K562 (cell line): ENCODE measurements around the gene LHPP. TPM values are rescaled to one million over a fixed set of nuclear protein-coding genes. Genes with fewer than 3 reads are reported as not detected.
A peak's percentile ranks its signal among the peaks of the same experiment; 100 is the strongest.

Source experiments
- ATAC-seq: fragments of 200-7000 bp; cut with Tn5 transposase; 3 replicates; pipeline ENCODE4 v1.9.1; 2020; ENCODE audit warnings: moderate library complexity
- BruUV-seq: library from RNA; stranded (reverse); fragments of 400-500 nt; replicated peaks from 2 replicates; lab custom pipeline; 2021; lab: Mats Ljungman, UMichigan
- CTCF ChIA-PET: fragments of 300-600 bp; formaldehyde crosslinking; extraction: SDS; loops from one replicate; lab custom pipeline; 2021; ENCODE audit warnings: low intra/inter-chr PET ratio; lab: Yijun Ruan, JAX
- POLR2A ChIA-PET: fragments of 300-600, 350-650 bp; sonication (Branson Sonifier 250); formaldehyde crosslinking; extraction: SDS; loops from one replicate; lab custom pipeline; 2021; ENCODE audit warnings: antibody characterized with exemption, inconsistent platforms; lab: Yijun Ruan, JAX
- DNase-seq, 4 experiments: peaks; one replicate each; pipeline versions ENCODE4 v3.0.0 to v3.0.0-alpha.2; 2011 to 2018; ENCODE audit warnings: low spot score in 3 of 4, mixed read lengths in 3 of 4; ENCODE audit errors: extremely low read depth in 1 of 4
- FAIRE-seq: peaks from 2 replicates; lab custom pipeline; 2011; peaks lifted over from hg19 to GRCh38; lab: Jason Lieb, UNC
- H2AFZ ChIP-seq: 2 replicates; pipeline ENCODE4 v1.6.0; 2011; ENCODE audit warnings: low read depth, low read length, control low read depth, inconsistent platforms
- H3K27ac ChIP-seq: fragments of 200-600 bp; 3 replicates; pipeline ENCODE4 v1.8.0; 2011; ENCODE audit warnings: low read depth, mild to moderate bottlenecking, control low read depth, inconsistent platforms, low read length, moderate library complexity, mixed read lengths; ENCODE audit errors: extremely low read depth
- H3K27me3 ChIP-seq, 2 experiments: fragments of 300-600 bp in 1 of 2; 2 replicates in 1 of 2; 3 replicates in 1 of 2; pipeline versions ENCODE4 v1.6.0 to v1.8.0; 2011; ENCODE audit warnings: inconsistent platforms in 2 of 2, low read length in 2 of 2, mild to moderate bottlenecking in 1 of 2, mixed read lengths in 1 of 2, moderate library complexity in 1 of 2; ENCODE audit not compliant: control insufficient read depth in 2 of 2, insufficient read depth in 2 of 2
- H3K36me3 ChIP-seq: fragments of 300-600 bp; 3 replicates; pipeline ENCODE4 v1.8.0; 2011; ENCODE audit warnings: mild to moderate bottlenecking, low read length, inconsistent platforms; ENCODE audit not compliant: control insufficient read depth, insufficient read depth
- H3K4me1 ChIP-seq, 2 experiments: fragments of 200-600 bp in 1 of 2; replicated peaks in 1 of 2; 2 replicates in 1 of 2; 3 replicates in 1 of 2; pipeline versions ENCODE4 v1.5.1 to v1.8.0; 2011; ENCODE audit warnings: inconsistent platforms in 2 of 2, low read length in 2 of 2, mild to moderate bottlenecking in 1 of 2, mixed read lengths in 1 of 2, moderate library complexity in 1 of 2; ENCODE audit not compliant: control insufficient read depth in 2 of 2, insufficient read depth in 2 of 2
- H3K4me2 ChIP-seq: 2 replicates; pipeline ENCODE4 v1.6.1; 2011; ENCODE audit warnings: low read length, control low read depth, inconsistent platforms, mixed read lengths; ENCODE audit not compliant: insufficient read depth
- H3K4me3 ChIP-seq: fragments of 200-600 bp; sonication (generic), shearing (Covaris generic); 2 replicates; pipeline ENCODE4 v1.5.1; 2016; ENCODE audit warnings: control low read depth, inconsistent platforms
- H3K79me2 ChIP-seq: fragments of 200-600 bp; 3 replicates; pipeline ENCODE4 v1.8.0; 2011; ENCODE audit warnings: low read length, inconsistent platforms; ENCODE audit not compliant: control insufficient read depth, insufficient read depth
- H3K9ac ChIP-seq, 2 experiments: 2 replicates each; pipeline versions ENCODE4 v1.6.0 to v1.6.1; 2011; ENCODE audit warnings: low read depth in 2 of 2, low read length in 2 of 2, control low read depth in 1 of 2, inconsistent platforms in 1 of 2, mild to moderate bottlenecking in 1 of 2, mixed read lengths in 1 of 2; ENCODE audit not compliant: insufficient read depth in 1 of 2
- H3K9me1 ChIP-seq: one replicate; pipeline ENCODE4 v1.6.0; 2011; ENCODE audit warnings: inconsistent platforms, mild to moderate bottlenecking, low read length, moderate library complexity; ENCODE audit not compliant: control insufficient read depth, insufficient read depth
- H3K9me3 ChIP-seq: replicated peaks from 2 replicates; pipeline ENCODE4 v1.5.1; 2011; ENCODE audit warnings: low read depth, low read length, inconsistent platforms; ENCODE audit not compliant: control insufficient read depth, insufficient read depth
- H4K20me1 ChIP-seq: replicated peaks from 2 replicates; pipeline ENCODE4 v1.6.1; 2011; ENCODE audit warnings: low read length, inconsistent platforms, mixed read lengths; ENCODE audit not compliant: control insufficient read depth, insufficient read depth
- TEAD4 ChIP-seq, 2 experiments: sonication (generic) in 1 of 2; formaldehyde crosslinking in 1 of 2; IDR thresholded peaks; 2 replicates each; pipeline versions ENCODE4 v1.6.1 to v1.8.0; 2012 to 2022; ENCODE audit warnings: borderline replicate concordance in 1 of 2, inconsistent platforms in 1 of 2, low read length in 1 of 2, mild to moderate bottlenecking in 1 of 2, missing genetic modification reagents in 1 of 2
- WGBS: fragments of 100-300 bp; shearing (Covaris generic); methylation state at CpG from one replicate; pipeline ENCODE4 v1.1.6; 2016; ENCODE audit warnings: low coverage, mixed read lengths; ENCODE audit not compliant: insufficient coverage; ENCODE audit errors: missing lambda C conversion rate; 5-methylcytosine and 5-hydroxymethylcytosine counted together
- in situ Hi-C: fragments of 300-500 bp; cut with MboI; formaldehyde crosslinking; loops from 4 replicates; pipeline ENCODE4 v1.15.0; 2018; ENCODE audit warnings: inconsistent platforms, mixed read lengths
- intact Hi-C: fragments of 100-400 bp; cut with micrococcal nuclease; formaldehyde crosslinking; loops from 2 replicates; pipeline ENCODE4 v1.14.2; 2022
- polyA plus RNA-seq, 8 experiments: library from polyadenylated mRNA; depleted of rRNA in 4 of 8; stranded (reverse) in 5 of 8; unstranded in 3 of 8; fragments of >200 nt; fragmentation: Nextera tagmentation in 2 of 8; fragmentation: Illumina TruSeq in 1 of 8; extraction: Ambion mirVana in 2 of 8; extraction: Trizol in 1 of 8; gene quantifications; 2 replicates each; pipeline versions ENCODE4 v1.2.1 to v1.2.3, GENCODE V29; 2011 to 2014; ENCODE audit warnings: inconsistent platforms in 1 of 8, missing spikeins in 1 of 8
- total RNA-seq, 7 experiments: library from RNA; depleted of rRNA in 6 of 7; stranded (reverse); fragments of >200 nt in 6 of 7; fragmentation: Illumina TruSeq in 2 of 7; extraction: Trizol in 2 of 7; gene quantifications; 2 replicates each; pipeline versions ENCODE4 v1.2.1 to v1.2.3, GENCODE V29; 2011 to 2021; ENCODE audit warnings: low replicate concordance in 1 of 7
- TF ChIP-seq, protein P1 (sequence below), 2 experiments: IDR thresholded peaks; 2 replicates each; pipeline ENCODE4 v1.6.1; 2011; ENCODE audit warnings: borderline replicate concordance in 1 of 2, control low read depth in 1 of 2, low read depth in 1 of 2, low read length in 1 of 2, mild to moderate bottlenecking in 1 of 2, mixed read lengths in 1 of 2, moderate library complexity in 1 of 2; ENCODE audit not compliant: insufficient read depth in 1 of 2, insufficient read length in 1 of 2, poor library complexity in 1 of 2, severe bottlenecking in 1 of 2; ENCODE audit errors: extremely low read depth in 1 of 2

LHPP gene
- total and polyA plus RNA-seq, 9 of the 15 experiments (the other 6 are each of a cell fraction or from before 2014, with no cell fraction given), result 0.34 to 7.4 (median 3.0) TPM

DNA sequence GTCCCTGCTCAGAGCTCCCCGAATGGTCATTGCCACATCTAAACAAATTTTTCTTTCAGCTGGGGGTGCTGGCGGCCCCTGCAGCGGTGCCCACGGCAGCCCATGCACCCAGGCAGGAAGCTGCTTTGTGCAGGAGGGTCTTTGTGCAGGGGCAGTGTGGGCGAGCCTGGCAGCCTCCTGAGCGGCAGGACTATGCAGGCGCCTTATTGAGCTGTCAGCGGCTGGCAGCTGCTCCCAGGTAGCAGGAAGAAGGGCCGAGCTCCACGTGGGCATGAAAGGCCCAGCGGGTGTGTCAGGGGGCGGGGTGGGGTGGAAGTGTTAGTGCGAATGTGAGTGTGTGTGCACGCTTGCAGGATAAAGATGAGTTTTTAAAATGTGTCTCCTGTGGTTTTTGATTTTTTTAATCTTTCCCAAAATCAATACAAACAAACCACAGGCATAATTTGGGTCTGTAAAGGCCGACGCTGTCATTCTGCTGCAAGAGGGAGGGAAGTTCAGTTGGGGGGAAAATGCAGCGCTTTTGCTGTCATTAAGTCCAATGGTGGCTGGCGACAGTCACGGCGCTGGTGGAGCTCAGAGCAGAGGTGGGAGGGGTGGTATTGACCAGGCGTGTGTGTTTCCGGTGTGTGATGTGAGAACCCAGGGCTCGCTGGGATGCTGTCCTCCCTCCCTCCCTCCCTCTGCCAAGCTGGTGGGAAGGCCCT lies 83.9 kb downstream of the LHPP start:
- Histone ChIP-seq H2AFZ (no peak overlapping the region), H3K4me2 (no peak overlapping the region), H3K79me2 (no peaks in the 10 kb centered on the region), H3K9me3 (no peaks in the 10 kb centered on the region), H3K4me3 (no peak overlapping the region), H3K27ac (no peak overlapping the region), H3K36me3 (no peaks in the 10 kb centered on the region), H3K9ac (no peak overlapping the region), H4K20me1 (no peaks in the 10 kb centered on the region; the same call in none of the 2 replicates), H3K27me3 (peaks cover 0 to 17% of the 10 kb centered on the region in 2 experiments; a peak in 2 of 5 replicates), H3K4me1 (peaks cover 0 to 60% of the 10 kb centered on the region in 2 experiments; a peak in 3 of 5 replicates), H3K9me1 (no peaks in the 10 kb centered on the region)
- 23% methylated on average over 19 of the region's 23 CpGs for WGBS
- TF ChIP-seq TEAD4 (IDR thresholded peaks at IDR 0.05; ENCODE audit: low read length) (no peak), TEAD4 (CRISPR knock-in tag; IDR thresholded peaks at IDR 0.05; ENCODE audit: borderline replicate concordance) (no peak)
- TF ChIP-seq, protein P1, sequence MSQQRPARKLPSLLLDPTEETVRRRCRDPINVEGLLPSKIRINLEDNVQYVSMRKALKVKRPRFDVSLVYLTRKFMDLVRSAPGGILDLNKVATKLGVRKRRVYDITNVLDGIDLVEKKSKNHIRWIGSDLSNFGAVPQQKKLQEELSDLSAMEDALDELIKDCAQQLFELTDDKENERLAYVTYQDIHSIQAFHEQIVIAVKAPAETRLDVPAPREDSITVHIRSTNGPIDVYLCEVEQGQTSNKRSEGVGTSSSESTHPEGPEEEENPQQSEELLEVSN (IDR thresholded peaks at IDR 0.05; ENCODE audit: borderline replicate concordance in 1 of 2, extremely low read depth in 1 of 2, insufficient read depth in 1 of 2, insufficient read length in 1 of 2, low read depth in 1 of 2, low read length in 1 of 2, poor library complexity in 1 of 2, severe bottlenecking in 1 of 2), result peak in 1 of 2 experiments; percentile 20
- no TSS peak for BruUV-seq
- ChIA-PET CTCF (no interaction called here), POLR2A (interaction anchor here (0.6 to 1.3 kb wide), 2 partner anchors 33 to 50 kb away, joined by 3 to 4 read pairs; no protein-coding TSS in a partner anchor)
- no peak for FAIRE-seq
- in situ Hi-C loops (no loop called here), intact Hi-C loops (loop anchor here (10.0 kb wide), 1 partner anchor 129 kb away; no protein-coding TSS in a partner anchor)
- ATAC-seq, result no peak
- no peak for DNase-seq
